ENCODE results near the gene TRPM2. TPM values are rescaled to one million over a fixed set of nuclear protein-coding genes. Genes with fewer than 3 reads are reported as not detected.

TRPM2 gene
- total RNA-seq, 1 experiment from 2014 or later = 0.99 TPM

DNA sequence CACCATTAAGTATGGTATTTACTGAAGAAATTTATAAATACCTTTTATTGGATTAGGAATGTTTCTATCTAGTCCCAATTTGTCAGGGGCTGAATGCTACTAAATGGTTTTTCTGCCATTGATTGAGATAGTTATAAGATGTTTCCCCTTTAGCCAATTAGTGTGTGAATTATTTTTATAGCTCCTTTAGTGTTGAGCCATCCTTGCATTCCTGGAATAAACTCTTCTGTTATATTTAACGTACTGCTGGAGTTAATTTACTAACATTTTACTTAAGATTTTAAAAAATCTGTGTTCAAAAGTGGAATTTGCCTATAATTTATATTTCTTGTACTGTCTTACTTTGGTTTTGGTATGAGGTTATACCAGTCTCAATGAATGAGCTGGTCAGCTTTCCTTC, 76.5 kb downstream of the TRPM2 start:
- no peak for DNase-seq (ENCODE audit: low read depth)

- DNase-seq (ENCODE audit: low read depth) = no peak
These were observed 77.9 kb downstream of the TRPM2 start for GRCh38 chr21:44431300-44431699.

DNA sequence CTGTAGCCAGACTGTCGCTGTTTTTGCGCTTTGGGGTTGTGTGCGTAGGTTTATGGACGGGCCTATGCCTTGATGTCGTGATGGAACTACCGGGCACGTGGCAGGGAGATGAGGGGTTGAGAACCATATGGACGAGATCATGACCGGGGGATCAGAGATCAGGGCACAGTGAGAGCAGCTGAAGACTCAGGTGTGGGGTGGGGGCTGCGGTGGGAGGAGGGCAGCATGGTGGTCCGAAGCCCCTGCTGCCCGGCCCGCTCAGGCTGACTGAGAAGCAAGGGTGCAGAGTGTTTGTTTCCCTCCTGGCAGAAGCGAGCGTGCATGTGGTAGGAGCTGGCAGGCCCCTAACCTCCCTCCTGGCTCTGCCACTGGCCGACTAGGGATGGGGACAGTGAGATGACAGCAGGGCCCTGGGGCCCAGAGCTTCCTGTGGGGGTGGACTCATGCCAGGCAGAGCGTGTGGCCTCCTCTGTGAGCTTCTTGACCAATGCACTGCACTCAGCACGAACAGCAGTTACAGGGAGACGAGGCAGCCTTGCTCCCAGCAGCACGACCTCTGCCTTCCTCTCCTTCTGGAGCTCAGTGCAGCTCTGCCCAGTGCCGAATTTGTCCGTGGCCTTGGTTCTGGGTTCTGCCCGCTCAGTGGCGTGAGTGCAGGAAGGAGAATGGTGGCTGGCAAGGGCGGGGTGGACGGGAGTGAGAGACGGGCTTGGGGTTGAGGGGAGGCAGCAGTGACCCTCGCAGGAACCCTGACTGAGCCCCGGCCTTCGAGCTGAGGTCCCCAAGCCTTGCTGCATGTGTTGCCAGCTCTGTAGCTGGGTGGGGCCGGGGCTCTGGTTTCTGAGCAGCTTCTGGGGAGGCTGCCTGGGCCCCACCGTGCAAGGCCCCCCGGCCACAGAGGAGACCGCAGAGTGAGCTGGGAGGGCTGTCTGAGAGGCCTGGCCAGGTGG, 79.7 kb downstream of the TRPM2 start:
- DNase-seq (ENCODE audit: low read depth) = no peak

GRCh38 chr21:44433791-44434567, 80.6 kb downstream of the TRPM2 start:
- no peak for DNase-seq (ENCODE audit: low read depth)

DNA sequence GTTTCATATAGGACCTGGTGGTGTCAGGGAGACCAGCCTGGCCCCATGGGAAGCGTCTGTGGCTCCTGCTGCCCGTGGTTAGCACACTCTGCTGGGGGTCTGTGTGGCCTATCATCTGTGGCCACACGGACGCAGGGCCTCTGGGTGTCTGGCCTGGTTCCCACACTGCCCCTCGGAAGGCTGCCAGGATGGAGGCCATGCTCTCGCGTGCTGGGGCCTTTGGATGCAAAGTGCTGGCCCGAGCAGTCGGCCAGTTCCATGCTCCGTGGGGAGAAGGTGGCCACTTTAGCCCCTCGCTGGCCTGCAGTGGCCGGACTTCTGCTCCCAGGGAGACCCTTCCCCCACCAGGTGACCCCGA, 81.1 kb downstream of the TRPM2 start:
- DNase-seq (ENCODE audit: low read depth) = no peak

DNA sequence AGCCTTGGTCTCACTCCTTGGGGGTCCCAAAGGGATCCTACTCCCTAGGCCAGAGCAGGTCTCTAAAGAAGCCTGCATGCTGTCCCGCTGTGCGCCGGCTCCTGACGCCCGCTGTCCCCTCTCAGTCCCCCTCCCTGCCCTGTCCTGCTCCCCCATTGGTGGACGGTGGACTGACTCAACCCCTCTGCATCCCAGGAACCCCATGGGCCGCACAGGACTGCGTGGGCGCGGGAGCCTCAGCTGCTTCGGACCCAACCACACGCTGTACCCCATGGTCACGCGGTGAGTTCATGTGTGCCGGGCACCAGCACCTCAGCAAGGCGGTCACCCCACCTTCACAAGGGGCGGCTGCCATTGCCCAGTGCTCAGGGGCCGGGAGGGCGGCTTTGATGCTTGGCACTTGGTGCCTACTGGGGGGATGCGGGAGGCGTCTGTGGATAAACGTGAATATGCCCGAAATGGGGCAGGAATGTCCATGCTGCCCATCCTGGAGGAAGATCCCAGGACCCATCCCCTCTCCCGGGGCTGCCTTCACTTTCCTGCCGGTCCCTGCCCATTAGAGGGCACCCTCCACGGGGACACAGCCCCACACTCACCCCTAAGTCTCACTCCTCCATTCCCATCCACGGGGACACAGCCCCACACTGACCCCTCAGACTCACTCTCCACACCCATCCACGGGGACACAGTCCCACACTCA, 81.7 kb downstream of the TRPM2 start:
- no peak for DNase-seq (ENCODE audit: low read depth)

DNA sequence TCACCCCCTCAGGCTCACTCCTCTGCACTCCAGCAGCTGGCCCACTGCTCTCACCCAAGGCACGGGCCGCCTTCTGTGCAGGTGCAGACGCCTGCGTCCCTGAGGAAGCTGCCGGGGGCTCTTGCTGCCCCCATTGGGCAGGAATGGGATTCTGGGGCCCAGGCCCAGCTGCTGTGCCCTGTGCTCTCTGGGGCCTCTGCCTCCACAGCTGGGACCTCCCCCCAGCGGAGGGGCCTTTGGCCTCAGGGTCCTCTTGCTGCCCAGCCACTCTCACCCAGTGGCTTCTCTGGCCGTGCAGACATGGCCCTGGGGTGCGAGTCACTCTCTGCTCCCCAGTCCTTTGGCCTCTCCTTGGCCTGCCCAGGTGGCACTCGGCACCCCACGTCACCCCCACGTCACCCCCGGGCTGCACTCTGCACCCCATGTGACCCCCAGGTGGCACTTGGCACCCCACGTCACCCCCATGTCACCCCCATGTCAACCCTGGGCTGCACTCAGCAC, 82.7 kb downstream of the TRPM2 start:
- no peak for DNase-seq (ENCODE audit: low read depth)

DNA sequence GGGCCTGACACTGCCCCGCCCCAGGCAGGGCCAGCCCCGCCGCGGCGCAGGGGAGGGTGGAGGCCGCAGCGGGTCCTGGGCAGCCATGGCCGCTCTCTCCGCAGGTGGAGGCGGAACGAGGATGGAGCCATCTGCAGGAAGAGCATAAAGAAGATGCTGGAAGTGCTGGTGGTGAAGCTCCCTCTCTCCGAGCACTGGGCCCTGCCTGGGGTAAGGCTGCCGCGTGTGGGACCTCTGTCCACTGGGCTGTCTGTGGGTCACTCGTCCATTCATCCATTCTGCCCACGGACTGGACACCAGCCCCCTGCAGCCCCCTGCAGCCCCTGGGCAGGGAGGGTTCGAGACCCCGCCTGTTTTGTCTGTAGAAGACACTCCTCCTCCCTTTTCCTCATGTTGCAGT, 83.5 kb downstream of the TRPM2 start:
- DNase-seq (ENCODE audit: low read depth) = no peak

GRCh38 chr21:44437371-44437695, 83.9 kb downstream of the TRPM2 start:
- DNase-seq (ENCODE audit: low read depth) = no peak

DNA sequence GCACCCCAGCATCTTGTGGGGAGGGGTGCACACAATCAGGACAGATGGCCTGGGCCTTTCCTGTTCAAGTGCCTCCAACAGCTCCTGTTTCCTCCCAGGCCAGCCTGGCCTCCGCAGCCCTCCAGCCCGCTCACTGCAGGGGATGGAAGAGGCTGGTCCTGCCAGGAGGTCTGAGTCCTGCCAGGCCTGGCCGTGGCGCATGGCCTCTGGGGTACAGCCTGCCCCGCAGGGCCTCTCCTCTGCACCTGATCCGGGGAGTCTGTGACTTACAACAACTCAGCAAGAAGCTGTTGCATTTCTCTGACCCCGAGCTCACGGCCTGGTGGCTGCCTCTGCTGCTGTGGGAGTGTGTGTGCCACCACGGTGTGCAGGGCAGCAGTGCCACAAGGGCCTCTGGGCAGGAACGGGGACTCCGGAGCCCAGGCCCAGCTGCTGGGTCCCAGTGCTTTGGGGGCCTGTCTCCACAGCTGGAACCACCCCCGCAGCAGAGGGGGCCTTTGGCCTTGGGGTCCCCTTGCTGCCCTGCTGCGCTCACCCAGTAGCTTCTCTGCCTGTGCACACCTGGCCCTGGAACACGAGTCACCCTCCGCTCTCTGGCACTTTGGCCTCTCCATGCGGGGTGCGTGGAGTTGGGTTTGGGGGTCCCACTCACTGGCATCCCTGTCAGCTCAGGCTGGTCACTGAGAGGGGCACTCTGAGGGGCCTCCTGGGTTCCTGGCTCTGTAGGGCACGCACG, 84.4 kb downstream of the TRPM2 start:
- no peak for DNase-seq (ENCODE audit: low read depth)

- peak; percentile 29 for DNase-seq (ENCODE audit: low read depth)
These were observed 85.2 kb downstream of the TRPM2 start for GRCh38 chr21:44438531-44439210.

DNA sequence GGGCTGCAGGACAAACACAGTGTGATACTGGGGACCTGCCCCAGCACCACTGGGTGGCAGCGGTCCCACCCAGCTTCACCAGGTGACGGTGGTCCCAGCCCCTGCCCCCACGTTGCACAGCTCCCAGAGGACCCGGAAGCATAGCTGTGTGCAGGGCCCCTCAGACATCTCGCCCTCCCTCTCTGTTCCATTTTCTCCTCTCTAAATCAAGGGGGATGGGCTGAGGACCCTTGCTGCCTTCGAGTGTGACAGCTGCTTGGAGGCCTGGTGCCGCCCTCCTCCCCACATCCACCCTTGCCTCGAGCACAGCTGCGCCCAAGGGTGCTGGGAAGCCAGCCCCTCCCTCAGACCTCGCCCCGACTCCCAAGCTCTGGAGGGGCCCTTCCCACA, 85.8 kb downstream of the TRPM2 start:
- DNase-seq (ENCODE audit: low read depth) = no peak

GRCh38 chr21:44440241-44441040, 87.0 kb downstream of the TRPM2 start:
- DNase-seq (ENCODE audit: low read depth) = no peak

DNA sequence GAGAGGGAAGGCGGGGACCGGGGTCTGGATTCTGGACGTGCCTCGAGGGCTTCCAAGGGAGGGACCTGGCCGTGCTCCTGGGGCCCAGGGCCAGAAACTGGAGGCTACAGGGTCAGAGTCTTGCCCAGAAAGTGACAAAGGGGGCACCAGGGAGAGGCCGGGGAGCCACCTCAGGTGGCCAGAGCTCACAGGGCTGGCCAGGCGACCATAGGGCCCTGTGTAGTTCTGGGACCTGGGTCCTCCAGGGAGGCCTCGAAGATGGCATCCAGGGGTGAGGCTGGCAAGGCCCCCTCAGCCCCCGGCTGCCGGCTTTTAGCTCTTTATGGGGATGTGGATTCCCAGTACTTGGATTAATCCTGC, 87.6 kb downstream of the TRPM2 start:
- DNase-seq (ENCODE audit: low read depth) = no peak

- DNase-seq (ENCODE audit: low read depth) = no peak
These were observed 88.3 kb downstream of the TRPM2 start for GRCh38 chr21:44441581-44442265.

- DNase-seq (ENCODE audit: low read depth) = no peak
These were observed 89.1 kb downstream of the TRPM2 start for GRCh38 chr21:44442266-44443125.

DNA sequence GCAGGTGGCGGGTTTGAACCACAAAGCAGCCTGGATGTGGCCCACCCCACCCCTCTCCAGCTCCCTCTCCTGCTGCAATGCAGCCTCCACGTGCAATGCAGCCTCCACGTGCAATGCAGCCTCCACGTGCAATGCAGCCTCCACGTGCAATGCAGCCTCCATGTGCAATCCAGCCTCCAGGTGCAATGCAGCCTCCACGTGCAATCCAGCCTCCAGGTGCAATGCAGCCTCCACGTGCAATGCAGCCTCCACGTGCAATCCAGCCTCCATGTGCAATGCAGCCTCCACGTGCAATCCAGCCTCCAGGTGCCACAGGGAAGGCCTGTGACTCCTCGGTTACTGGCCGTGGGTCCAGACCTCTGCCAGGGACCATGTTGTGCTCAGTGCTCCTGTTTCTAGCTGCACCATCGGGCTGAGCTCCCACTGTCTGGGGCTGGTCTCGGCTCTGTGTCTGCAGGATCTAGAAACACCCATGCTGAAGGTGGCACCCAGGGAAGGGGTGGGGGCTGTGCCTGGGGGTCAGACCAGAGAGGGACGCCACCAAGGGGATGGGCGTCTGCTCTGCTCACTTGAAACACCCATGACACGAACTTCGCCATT, 90.0 kb downstream of the TRPM2 start:
- no peak for DNase-seq (ENCODE audit: low read depth)

DNA sequence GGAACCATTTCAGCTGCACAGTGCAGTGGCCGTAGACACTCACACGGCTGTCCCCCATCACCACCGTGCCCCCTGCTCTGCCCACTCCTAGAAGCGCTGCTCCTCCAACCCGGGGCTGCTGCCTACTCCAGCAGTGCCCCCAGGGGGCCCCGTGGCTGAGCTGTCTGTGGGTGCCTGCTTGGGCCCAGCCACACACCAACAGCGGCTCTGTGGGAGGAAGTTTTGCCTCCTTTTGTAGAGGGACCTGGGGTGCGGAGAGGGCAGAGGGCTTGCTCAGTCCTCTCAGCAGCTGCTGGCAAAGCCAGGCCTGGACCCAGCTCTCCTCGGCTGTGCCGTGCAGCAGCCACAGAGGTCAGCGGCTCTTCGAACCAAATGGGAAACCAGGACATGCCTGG, 90.5 kb downstream of the TRPM2 start:
- DNase-seq (ENCODE audit: low read depth) = no peak
